A549 treated with RU486 at 1 μM for 4 hours (cell line): ENCODE results near the gene C5AR1. TPM values are rescaled to one million over a fixed set of nuclear protein-coding genes. Genes with fewer than 3 reads are reported as not detected.

Experiments
- total RNA-seq: library from RNA; stranded (reverse); fragments of 200-300 nt; extraction: Qiagen RNA extraction; gene quantifications from 5 replicates; pipeline ENCODE4 v1.2.3, GENCODE V29; 2022; ENCODE audit warnings: low read depth

The C5AR1 gene
- 0.91 to 2.3 TPM (median 1.9 TPM) in 5 replicates for total RNA-seq

DNA sequence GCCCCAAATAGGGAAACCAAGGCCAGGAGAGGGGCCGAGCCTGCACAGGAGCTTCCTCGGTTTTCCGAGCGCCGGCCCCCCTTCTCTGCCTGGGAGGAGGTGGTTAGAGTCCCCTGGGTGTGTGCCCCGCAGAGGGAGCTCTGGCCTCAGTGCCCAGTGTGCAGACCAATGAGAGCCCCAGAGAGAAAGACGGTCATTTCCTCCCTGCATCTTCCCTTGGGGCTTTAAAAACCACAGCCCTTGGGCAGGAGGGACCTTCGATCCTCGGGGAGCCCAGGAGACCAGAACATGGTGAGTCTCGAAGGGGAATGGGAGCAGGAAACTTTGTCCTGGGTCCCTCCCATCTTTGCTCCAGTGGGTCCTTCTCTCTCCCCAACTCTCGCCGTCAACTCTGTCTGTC lies at the start of gene C5AR1:
TSS of gene C5AR1 (plus strand) at position 254 of the 400 bp plus-strand sequence. CDS start at position 289, 35 bp downstream.

DNA sequence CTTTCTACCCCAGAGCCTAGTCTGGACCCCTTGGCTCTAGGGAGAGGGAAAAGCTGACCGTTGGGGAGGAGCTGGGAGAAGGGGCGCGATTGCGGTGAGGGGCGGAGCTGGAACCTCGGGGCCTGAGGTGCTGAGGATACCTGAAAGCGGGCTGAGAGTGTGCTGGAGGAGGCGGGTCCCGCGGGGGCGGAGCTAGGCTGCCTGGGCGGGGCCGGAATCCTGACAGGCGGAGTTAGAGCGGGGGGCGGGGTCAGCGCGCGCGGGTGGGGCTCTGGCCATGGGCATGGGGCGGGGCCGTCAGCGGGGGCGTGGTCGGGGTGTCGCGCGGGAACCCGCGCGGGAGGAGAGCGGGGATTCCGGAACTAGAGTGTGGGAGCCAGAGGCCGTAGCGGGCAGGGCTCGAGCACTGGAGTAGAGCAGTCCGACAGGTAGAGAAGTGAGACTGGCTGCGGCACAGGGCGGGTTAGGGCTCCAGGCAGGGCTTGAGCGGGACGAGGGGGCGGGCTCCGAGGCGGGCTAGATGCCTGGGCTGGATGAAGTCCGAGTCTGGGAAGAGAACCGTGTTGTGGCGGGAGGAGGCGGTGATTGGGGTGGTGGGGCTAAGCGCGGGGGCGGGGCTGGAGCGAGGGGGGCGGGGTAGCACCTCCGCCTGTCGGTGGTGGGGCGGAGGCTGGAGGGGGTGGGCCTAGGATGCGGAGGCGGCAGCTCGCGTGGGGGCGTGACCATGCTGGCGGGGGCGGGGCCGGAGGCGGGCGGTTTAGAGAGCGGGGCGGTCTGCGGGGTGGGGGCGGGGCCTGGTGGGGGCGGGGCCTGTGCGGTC lies 35.4 kb upstream of the C5AR1 start, which contains the start of gene INAFM1:
TSS of gene INAFM1 (plus strand) at position 815 of the 820 bp plus-strand sequence. CDS start 35 bp downstream, outside the sequence.

DNA sequence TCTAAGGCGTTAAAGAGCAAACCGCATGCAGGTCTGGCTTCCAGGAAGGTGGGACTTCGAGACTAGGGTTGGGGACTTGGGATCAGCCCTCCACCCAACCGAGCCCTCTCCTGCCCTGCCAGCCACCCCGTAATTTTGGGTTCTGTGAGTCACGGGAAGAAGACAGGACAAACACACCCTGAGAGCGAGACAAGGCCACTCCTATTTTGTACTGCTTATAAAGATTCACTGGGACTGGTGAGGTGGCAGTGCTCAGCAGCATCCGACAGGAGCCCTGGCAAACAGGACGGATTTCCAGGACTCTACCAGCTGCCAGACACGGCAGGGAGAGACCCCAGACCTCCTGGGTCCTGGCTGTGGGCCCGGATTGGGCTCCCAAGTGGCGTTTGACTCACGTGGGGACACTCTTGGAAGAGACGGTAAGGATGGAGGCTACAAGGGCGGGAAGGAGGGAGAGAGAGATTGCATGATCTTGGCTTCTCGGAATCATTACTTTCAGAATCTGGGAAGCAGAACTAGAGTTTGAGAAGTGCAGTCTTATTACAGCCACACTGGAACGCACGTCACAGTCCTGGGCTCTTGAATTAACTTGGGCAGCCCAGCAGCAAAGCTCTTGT lies 22.4 kb downstream of the C5AR1 start, which contains the start of gene C5AR2:
TSS of gene C5AR2 (plus strand) at position 245 of the 617 bp plus-strand sequence. CDS start 8,625 bp downstream, outside the sequence.

DNA sequence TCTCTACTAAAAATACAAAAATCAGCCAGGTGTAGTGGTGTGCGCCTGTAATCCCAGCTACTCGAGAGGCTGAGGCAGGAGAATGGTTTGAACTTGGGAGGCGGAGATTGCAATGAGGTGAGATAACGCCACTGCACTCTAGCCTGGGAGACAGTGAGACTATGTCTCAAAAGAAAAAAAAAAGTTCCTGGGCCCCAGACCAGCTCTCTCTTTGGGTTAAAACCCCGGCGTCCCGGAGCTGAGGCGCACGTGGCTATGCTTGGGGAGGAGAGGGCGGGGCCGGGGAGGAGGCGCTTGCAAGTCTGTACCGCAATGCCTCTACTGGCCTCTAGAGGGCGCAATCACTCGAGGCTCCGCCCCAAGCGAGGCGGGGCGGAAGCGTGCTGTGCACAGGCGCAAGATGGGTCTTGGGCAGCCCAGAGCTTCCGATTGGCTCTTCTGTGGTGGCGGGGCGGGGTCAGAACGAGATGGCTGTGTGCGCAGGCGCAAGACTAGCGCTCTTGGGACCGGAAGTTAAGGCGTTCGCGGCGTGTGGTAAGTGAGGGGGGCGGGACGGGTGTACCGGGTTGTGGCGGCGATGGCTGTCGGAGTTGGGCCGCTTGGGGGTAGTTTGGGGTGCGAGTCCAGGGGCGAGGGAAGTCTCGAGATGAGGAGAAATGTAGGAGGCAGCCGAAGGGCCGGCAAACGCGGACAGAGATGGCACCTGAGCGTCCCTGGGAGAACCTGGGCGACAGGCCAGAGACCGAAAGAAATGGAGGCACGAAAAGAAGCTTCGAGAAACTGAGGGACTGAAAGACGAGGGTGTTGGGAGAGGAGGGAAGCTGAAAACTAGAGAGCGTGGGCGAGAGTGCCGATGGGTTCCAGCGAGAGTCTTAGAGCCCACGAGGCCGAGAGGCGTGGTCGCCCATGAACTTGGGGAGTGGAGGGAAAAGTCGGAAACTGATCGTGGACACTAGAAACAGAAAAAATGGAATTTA lies 39.4 kb downstream of the C5AR1 start, which contains the start of gene DHX34:
TSS of gene DHX34 (plus strand) at position 497 of the 977 bp plus-strand sequence. CDS start 3,716 bp downstream, outside the sequence.

Other genes with a start within 250 kb of the C5AR1 start
- 16.2 to 21.2 TPM (median 19.8 TPM) in 5 replicates for gene ZC3H4, start 196.1 kb upstream of the C5AR1 start, total RNA-seq
- gene SAE1, start 179.0 kb upstream of the C5AR1 start, total RNA-seq = 207 to 239 TPM (median 213 TPM) in 5 replicates
- 19.6 to 36.3 TPM (median 29.0 TPM) in 5 replicates for gene BBC3, start 78.7 kb upstream of the C5AR1 start, total RNA-seq
- gene CCDC9, start 53.3 kb upstream of the C5AR1 start, total RNA-seq = 23.5 to 25.4 TPM (median 24.0 TPM) in 5 replicates
- gene INAFM1, start 35.0 kb upstream of the C5AR1 start, total RNA-seq = 3.9 to 11.7 TPM (median 10.7 TPM) in 5 replicates
- gene C5AR2, start 22.3 kb downstream of the C5AR1 start, total RNA-seq = 1.0 to 2.6 TPM (median 1.5 TPM) in 5 replicates
- gene DHX34, start 39.5 kb downstream of the C5AR1 start, total RNA-seq = 22.8 to 35.5 TPM (median 34.0 TPM) in 5 replicates
- gene MEIS3, start 109.7 kb downstream of the C5AR1 start, total RNA-seq = 27.7 to 39.5 TPM (median 34.3 TPM) in 5 replicates
- gene SLC8A2, start 162.0 kb downstream of the C5AR1 start, total RNA-seq = 0.26 to 0.44 TPM (median 0.35 TPM) in 5 replicates
- gene KPTN, start 174.4 kb downstream of the C5AR1 start, total RNA-seq = 16.1 to 27.2 TPM (median 20.3 TPM) in 5 replicates
- gene NAPA, start 205.2 kb downstream of the C5AR1 start, total RNA-seq = 79.9 to 112 TPM (median 91.8 TPM) in 5 replicates